Sigmoid colon (tissue), 4 donors: Measurements from ENCODE around the gene LRGUK.

Experiments used
- EP300 ChIP-seq, 4 donors: sonication (generic); formaldehyde crosslinking; IDR thresholded peaks; one replicate each; pipeline ENCODE4 v1.6.1; 2017; ENCODE audit warnings: antibody characterized with exemption in 4 of 4
- TF ChIP-seq, protein P1 (sequence below), 4 experiments: fragments of 450-650 bp in 3 of 4; fragments of 200-600 bp in 1 of 4; IDR thresholded peaks; one replicate each; pipeline ENCODE4 v1.5.1; 2016 to 2019; ENCODE audit warnings: antibody characterized with exemption in 4 of 4, mild to moderate bottlenecking in 3 of 4, moderate library complexity in 2 of 4

DNA sequence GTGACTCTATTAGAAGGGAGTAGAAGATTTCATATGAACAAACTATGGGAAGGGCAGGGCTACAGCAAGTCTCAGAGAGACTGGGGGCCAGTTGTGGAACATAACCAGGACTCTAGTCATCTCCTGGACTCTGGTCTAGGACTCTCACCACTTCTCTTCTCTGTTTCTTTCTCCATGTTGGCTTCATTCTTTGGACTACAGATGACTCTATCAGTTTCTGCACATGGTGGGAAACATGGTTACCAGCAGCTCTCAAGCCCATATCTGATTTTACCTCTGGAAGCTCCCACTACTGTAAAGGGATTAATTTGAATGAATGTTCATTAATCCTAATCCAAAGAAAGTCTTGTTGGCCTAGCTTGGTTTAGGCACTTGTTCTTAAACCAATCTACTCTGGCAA is 84.7 kb downstream of the LRGUK start:
- TF ChIP-seq, protein P1, sequence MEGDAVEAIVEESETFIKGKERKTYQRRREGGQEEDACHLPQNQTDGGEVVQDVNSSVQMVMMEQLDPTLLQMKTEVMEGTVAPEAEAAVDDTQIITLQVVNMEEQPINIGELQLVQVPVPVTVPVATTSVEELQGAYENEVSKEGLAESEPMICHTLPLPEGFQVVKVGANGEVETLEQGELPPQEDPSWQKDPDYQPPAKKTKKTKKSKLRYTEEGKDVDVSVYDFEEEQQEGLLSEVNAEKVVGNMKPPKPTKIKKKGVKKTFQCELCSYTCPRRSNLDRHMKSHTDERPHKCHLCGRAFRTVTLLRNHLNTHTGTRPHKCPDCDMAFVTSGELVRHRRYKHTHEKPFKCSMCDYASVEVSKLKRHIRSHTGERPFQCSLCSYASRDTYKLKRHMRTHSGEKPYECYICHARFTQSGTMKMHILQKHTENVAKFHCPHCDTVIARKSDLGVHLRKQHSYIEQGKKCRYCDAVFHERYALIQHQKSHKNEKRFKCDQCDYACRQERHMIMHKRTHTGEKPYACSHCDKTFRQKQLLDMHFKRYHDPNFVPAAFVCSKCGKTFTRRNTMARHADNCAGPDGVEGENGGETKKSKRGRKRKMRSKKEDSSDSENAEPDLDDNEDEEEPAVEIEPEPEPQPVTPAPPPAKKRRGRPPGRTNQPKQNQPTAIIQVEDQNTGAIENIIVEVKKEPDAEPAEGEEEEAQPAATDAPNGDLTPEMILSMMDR (IDR thresholded peaks at IDR 0.05), result no peak
- TF ChIP-seq EP300 (IDR thresholded peaks at IDR 0.05), result no peak
